ENCODE data around the gene BTBD9.

The BTBD9 gene

GRCh38 chr6:38187811-38188590 is 451.7 kb downstream of the BTBD9 start:
- no peak for DNase-seq

- DNase-seq: no peak
Measured at GRCh38 chr6:38187325-38187724, 452.4 kb downstream of the BTBD9 start.

- no peak for DNase-seq
Measured at GRCh38 chr6:38185752-38186151, 454.0 kb downstream of the BTBD9 start.

DNA sequence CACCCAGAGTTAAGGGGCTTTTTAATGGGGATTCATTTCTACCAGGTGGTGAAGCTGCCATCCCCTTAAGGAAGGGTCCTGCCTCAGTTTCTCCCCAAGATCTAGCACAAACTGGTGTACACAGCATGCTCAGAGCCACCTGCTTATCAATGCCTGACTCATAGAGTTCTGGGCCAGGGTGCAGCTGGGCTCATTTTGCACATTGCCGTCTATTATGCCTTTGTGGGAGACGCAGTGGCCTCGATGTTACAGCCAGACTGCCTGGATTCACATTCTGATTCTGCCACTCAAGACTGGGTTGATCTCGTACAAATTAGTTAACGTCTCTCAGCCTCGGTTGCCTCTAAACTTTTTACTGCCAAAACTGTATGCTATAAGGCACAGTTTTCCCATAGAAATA is 454.5 kb downstream of the BTBD9 start:
- no peak for DNase-seq

DNA sequence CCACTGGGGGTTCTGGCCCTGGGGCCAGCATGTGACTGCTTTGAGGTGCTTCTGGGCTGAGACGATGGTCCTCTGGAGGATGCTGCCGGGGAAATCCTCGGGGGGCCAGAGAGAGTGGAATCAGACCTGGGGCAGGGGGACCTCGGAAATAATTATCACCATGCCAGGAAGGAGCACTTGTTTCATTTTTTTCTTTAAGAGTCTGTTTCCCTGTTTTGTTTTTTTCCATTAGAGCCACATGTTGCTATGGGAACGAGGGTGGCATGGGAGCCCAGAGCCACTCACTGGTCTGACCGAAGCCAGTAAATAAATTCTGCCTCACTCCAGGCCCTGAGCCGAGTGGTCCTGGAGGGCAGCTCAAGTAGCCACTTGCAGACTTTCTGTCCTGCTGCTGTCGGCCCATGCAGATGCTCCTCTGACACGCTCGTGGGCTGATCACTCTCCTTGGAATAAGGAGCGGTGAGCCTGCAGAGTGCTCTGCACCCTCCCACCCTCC is 455.1 kb downstream of the BTBD9 start:
- no peak for DNase-seq

- DNase-seq: no peak
Measured at GRCh38 chr6:38183856-38184584, 455.7 kb downstream of the BTBD9 start.

GRCh38 chr6:38182426-38182825 is 457.3 kb downstream of the BTBD9 start:
- no peak for DNase-seq

DNA sequence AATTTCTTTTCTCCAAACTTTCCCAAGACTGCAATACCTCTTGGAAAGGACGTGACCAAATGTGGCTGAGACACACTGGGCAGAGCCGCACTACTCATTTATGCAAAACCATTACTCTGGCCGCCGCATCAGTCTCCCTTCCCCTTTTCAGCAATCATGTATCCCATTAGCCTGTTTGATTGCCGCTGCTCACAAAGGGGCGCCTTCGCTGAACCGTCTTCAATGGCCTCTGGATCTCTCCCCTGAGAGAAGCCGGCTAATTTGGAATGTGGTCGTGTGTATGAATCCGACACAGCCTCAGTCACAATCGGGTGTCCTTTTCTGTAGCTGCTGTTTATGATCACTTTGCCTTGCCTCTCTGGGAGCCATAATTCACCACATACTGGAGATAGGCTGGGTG is 459.1 kb downstream of the BTBD9 start:
- DNase-seq: no peak

GRCh38 chr6:38179794-38180430 is 459.8 kb downstream of the BTBD9 start:
- DNase-seq: no peak

GRCh38 chr6:38179300-38179699 is 460.4 kb downstream of the BTBD9 start:
- DNase-seq: no peak

- DNase-seq: no peak
Measured at GRCh38 chr6:38178584-38178886, 461.2 kb downstream of the BTBD9 start.

- no peak for DNase-seq
Measured at GRCh38 chr6:38177882-38178583, 461.7 kb downstream of the BTBD9 start.

DNA sequence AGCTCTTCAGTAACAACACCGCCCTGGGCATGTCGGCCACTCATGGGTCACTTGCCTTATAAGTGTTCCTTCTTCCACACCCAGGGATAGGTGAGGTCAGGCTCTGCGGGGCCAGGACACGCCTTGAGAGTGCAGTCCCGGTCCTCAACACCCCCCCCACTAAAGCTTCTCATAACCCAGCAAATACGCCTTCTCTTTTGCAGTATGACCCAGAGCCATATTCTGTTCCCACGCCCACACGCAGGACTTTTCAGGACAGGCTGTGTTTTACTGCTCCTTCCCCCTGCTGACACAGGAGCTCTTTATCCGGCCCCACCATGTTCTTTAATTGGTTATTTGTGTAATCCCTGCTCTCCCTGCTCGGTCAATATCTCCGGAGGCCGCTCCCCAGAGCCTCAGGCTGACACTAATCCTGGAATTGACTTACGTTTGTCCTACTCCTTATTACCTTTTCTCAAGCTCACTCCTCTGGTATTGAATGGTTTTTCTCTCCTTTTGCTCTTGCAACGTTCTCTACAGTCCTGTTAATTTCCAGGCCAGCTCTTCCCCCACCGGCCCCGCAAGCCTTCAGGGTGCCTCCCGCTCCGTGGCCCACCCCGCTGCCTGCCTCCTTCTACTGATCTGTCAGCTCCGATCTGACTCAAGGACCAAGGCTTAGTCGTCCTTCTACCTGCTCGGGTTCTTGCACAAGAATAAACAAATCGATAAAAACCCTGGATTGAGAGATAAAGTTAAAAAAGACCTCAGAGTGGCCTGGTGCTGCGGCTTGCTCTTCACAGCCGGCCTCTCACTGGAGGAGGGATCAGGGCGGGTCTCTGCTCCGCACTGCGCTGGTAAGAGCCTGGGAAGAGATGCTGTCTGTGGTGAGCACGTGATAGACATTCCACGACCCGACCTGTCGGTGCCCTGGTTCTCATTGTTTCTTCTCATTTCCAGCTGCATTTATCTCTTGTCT is 462.7 kb downstream of the BTBD9 start:
- DNase-seq: no peak

DNA sequence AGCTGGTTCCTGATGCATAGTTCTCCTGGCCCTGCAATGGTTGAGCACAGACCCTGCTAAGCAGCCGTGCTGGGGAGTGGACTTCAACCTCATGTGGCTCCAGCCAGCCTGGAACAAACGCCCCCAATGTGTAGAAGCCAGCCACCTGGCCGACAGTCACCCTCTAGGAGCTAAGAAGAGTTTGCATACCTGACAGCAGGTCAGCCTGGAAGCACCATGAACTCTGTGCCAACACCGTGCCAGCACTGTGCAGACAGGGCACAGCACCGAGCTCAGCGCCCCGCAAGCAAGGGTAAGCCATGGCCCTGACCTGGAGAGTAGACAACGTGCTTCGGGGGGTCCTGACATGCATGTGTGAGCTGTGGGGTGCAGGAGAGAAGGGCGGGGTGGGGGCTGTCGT is 463.9 kb downstream of the BTBD9 start:
- no peak for DNase-seq

DNA sequence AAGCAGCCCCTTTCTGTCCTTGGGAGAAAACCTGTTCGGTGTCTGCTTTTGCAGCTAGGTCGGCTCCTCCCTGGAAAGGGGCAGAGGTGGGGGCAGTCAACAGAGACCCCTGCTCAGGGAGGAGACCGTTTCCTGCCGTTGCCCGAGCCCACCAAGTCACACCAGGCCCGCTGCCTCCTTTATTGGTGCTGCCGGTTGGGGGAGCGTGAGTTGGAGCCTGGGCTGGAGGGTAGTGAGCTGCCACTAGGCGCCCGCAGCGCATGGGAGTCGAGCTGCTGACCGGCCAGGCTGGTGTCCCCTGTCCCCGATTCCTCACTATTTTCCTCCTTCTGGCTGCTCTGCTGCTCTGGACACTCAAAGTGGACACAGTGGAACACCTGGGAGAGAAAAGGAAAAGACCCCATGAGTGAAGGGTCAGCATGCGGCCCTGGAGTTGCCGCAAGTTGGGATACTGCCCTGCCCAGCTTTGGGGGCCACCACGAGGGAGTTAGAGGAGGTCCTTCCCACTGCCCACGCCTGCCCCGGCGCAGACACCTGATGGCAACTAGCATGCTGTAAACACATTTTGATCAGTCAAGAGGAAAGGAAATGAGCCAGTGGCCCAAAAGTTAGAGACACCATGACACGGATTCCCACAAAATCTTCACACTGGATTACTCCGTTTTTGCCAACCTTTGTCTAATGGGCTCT is 464.8 kb downstream of the BTBD9 start:
- DNase-seq: no peak

DNA sequence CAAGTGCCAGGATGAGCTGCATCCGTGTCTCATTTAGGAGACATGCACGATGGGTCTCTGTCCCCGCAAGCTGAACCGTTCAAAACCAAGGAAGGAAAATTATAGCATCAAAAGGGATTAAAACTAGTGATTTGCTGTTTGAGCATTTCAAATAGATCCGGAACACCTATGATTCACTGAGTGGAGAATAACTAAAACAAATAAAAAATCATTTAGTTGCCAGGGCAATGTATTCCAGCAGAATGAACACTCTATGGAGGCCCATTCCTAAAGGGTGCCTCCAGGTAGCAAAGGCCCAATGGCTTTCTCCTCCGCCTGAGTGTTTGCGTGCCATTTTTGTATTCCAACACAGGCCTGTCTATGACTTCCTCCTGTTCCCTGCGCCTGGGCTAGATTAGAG is 465.4 kb downstream of the BTBD9 start:
- DNase-seq: no peak

DNA sequence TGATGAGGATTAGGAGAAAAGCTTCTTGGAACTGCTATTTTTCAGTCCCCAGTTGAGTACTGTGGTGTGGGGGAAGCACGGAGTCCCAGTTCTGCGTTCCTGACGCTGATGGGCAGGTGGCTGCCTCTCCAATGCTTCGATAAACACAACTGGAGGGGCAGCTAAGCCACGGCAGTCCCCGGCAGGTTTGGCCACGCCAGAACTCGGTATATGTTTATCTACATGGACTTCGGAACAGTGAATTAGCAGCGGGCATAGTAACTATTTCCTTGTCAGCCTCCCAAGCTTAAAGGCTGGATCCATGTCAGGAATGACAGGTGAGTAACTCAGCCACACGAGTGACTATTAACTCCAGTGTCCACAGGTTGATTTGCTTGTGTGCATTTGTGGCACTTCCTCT is 465.8 kb downstream of the BTBD9 start:
- no peak for DNase-seq

DNA sequence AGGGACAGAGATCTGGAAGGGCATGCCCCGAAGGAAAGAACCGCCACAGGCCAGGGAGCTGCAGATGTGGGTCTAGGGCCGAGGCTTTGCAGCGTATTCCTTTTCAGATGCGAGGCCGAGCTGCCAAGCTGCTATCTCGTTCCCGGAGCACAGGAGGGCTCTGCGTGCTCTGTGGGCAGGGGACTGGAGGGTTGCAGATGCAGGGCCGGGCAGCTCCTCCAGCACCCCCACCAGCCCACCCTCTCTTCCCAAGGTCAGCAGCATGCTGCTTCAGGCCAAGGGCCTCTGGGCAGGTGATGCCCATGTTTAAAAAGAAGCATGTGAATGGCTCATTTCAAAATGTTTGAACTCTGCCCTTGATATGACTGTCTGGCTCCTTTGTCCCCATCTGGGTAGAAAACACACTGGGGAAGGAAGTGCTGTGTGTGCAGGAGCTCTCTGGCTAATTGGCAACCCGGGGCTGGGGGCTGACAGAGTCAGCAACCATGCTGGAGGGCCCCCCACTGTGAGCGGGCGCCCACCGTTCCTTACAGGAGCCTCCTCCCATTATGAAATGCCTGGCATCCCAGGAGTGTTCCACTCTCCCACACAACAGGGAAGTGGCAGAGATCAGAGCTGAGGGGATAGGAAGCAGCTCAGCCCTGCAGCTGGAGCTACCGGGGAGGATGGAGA is 466.9 kb downstream of the BTBD9 start:
- no peak for DNase-seq

DNA sequence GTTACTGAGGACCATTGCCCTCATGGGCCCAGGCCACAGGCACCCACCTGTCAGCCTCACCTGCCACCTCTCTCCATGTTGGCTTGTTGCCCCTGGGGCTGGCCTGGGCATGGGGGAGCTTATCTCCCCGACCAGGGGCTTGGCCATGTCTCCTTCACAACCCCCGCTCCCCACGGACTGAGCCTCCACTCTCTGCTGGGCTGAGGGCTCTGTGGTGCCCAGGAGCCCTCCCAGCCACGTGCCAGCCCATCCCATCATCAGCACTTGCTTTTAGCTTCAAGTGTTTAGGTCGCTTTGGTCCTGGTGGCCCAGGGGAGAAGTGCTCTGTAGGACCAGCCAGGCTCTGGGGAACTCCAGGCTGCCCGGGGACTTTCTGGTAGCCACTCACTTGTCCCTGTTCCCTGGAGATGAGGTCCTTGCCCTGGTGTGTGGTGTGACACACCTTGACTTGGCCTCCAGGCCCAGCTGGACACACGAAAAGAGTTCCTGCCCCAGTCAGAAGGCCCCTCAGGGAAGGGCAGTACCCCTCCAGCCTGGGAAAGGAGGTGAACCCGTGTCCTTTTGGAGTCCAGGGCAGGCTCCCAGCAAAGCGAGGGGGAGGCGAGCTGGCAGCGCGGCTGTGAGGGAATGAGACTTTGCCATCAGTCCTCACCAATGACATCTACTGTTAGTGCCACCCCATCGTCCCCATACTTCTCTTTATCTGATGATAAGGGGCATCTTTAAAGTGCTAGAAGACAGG is 467.6 kb downstream of the BTBD9 start:
- no peak for DNase-seq

GRCh38 chr6:38170666-38171355 is 468.9 kb downstream of the BTBD9 start:
- DNase-seq: no peak
